HEK293 (cell line): ENCODE measurements around the gene FBXO42.

Source experiments
- CTCF ChIA-PET: fragments of 350-600 bp; formaldehyde crosslinking; extraction: SDS; loops from one replicate; lab custom pipeline; 2021; ENCODE audit warnings: antibody characterized with exemption; lab: Yijun Ruan, JAX
- POLR2A ChIA-PET: fragments of 300-600 bp; formaldehyde crosslinking; extraction: SDS; loops from one replicate; lab custom pipeline; 2020; ENCODE audit warnings: antibody characterized with exemption, inconsistent platforms; lab: Yijun Ruan, JAX
- H3K27ac ChIP-seq: fragments of 200-500 bp; sonication (Bioruptor generic); 2 replicates; pipeline ENCODE4 v1.5.1; 2014; ENCODE audit warnings: low read depth, low read length, control low read depth, inconsistent platforms; ENCODE audit errors: extremely low read depth
- H3K36me3 ChIP-seq, 2 experiments: fragments of 200-500 bp in 1 of 2; sonication (Bioruptor generic) in 1 of 2; 1 replicate in 1 of 2; 2 replicates in 1 of 2; pipeline ENCODE4 v1.5.1; 2014 to 2017; ENCODE audit warnings: inconsistent platforms in 2 of 2, low read length in 2 of 2; ENCODE audit not compliant: control insufficient read depth in 2 of 2, insufficient read depth in 1 of 2
- H3K4me1 ChIP-seq: fragments of 200-500 bp; sonication (Bioruptor generic); 2 replicates; pipeline ENCODE4 v1.5.1; 2014; ENCODE audit warnings: mild to moderate bottlenecking, low read length, inconsistent platforms; ENCODE audit not compliant: control insufficient read depth, insufficient read depth
- H3K4me3 ChIP-seq: 2 replicates; pipeline ENCODE4 v1.5.1; 2011; ENCODE audit warnings: low read depth, mild to moderate bottlenecking, control low read depth, low read length, moderate library complexity
- H3K9me3 ChIP-seq: fragments of 200-500 bp; sonication (Bioruptor generic); 2 replicates; pipeline ENCODE4 v1.5.1; 2014; ENCODE audit warnings: low read depth, low read length, inconsistent platforms; ENCODE audit not compliant: control insufficient read depth, insufficient read depth
- GLIS1 ChIP-seq: fragments of 450-650 bp; formaldehyde crosslinking; IDR thresholded peaks from 2 replicates; pipeline ENCODE4 v1.5.1; 2016; ENCODE audit warnings: missing biosample characterization, missing genetic modification characterization
- KLF10 ChIP-seq: fragments of 450-650 bp; IDR thresholded peaks from 2 replicates; pipeline ENCODE4 v1.5.1; 2018; ENCODE audit warnings: missing biosample characterization, mild to moderate bottlenecking, missing genetic modification characterization
- MYNN ChIP-seq: fragments of 450-650 bp; formaldehyde crosslinking; IDR thresholded peaks from 2 replicates; pipeline ENCODE4 v1.5.1; 2016; ENCODE audit warnings: missing biosample characterization, missing genetic modification characterization, borderline replicate concordance
- OSR2 ChIP-seq: fragments of 450-650 bp; formaldehyde crosslinking; IDR thresholded peaks from 2 replicates; pipeline ENCODE4 v1.5.1; 2016; ENCODE audit warnings: missing biosample characterization, missing genetic modification characterization
- SP7 ChIP-seq: fragments of 450-650 bp; formaldehyde crosslinking; IDR thresholded peaks from 2 replicates; pipeline ENCODE4 v1.5.1; 2016; ENCODE audit warnings: missing biosample characterization, missing genetic modification characterization
- ZBTB7A ChIP-seq: fragments of 450-650 bp; formaldehyde crosslinking; IDR thresholded peaks from 2 replicates; pipeline ENCODE4 v1.5.1; 2016; ENCODE audit warnings: low read depth, missing biosample characterization, missing genetic modification characterization
- ZEB2 ChIP-seq: fragments of 450-650 bp; formaldehyde crosslinking; IDR thresholded peaks from 2 replicates; pipeline ENCODE4 v1.5.1; 2016; ENCODE audit warnings: missing biosample characterization, missing genetic modification characterization
- ZNF202 ChIP-seq: fragments of 450-650 bp; formaldehyde crosslinking; IDR thresholded peaks from 2 replicates; pipeline ENCODE4 v1.5.1; 2016; ENCODE audit warnings: missing biosample characterization, missing genetic modification characterization, borderline replicate concordance
- ZNF341 ChIP-seq: fragments of 450-650 bp; formaldehyde crosslinking; IDR thresholded peaks from 2 replicates; pipeline ENCODE4; 2016; ENCODE audit warnings: low read depth, missing biosample characterization, missing genetic modification characterization
- ZNF501 ChIP-seq: fragments of 450-650 bp; formaldehyde crosslinking; IDR thresholded peaks from 2 replicates; pipeline ENCODE4 v1.5.1; 2016; ENCODE audit warnings: missing biosample characterization, missing genetic modification characterization
- ZNF510 ChIP-seq: fragments of 450-650 bp; formaldehyde crosslinking; IDR thresholded peaks from 2 replicates; pipeline ENCODE4 v1.5.1; 2018; ENCODE audit warnings: mild to moderate bottlenecking, missing genetic modification characterization, missing biosample characterization; ENCODE audit not compliant: insufficient replicate concordance
- ZNF561 ChIP-seq: fragments of 450-650 bp; IDR thresholded peaks from 2 replicates; pipeline ENCODE4 v1.5.1; 2018; ENCODE audit warnings: missing biosample characterization, missing genetic modification characterization, borderline replicate concordance
- ZNF629 ChIP-seq: fragments of 450-650 bp; formaldehyde crosslinking; IDR thresholded peaks from 2 replicates; pipeline ENCODE4 v1.5.1; 2017; ENCODE audit warnings: missing biosample characterization, missing genetic modification characterization
- ZNF670 ChIP-seq: fragments of 450-650 bp; formaldehyde crosslinking; IDR thresholded peaks from 2 replicates; pipeline ENCODE4 v1.5.1; 2016; ENCODE audit warnings: missing biosample characterization, missing genetic modification characterization, low read depth
- ZNF677 ChIP-seq: fragments of 450-650 bp; IDR thresholded peaks from 2 replicates; pipeline ENCODE4 v1.5.0; 2018; ENCODE audit warnings: missing biosample characterization, mild to moderate bottlenecking, missing genetic modification characterization, moderate library complexity
- ZSCAN18 ChIP-seq: fragments of 450-650 bp; formaldehyde crosslinking; IDR thresholded peaks from 2 replicates; pipeline ENCODE4 v1.5.1; 2016; ENCODE audit warnings: missing biosample characterization, missing genetic modification characterization
- ZXDB ChIP-seq: fragments of 450-650 bp; formaldehyde crosslinking; IDR thresholded peaks from 2 replicates; pipeline ENCODE4 v1.5.1; 2016; ENCODE audit warnings: missing biosample characterization, missing genetic modification characterization
- TF ChIP-seq, protein P1 (sequence below): fragments of 450-650 bp; formaldehyde crosslinking; IDR thresholded peaks from 2 replicates; pipeline ENCODE4 v1.5.1; 2016; ENCODE audit warnings: missing biosample characterization, missing genetic modification characterization
- TF ChIP-seq, protein P2 (sequence below): fragments of 450-650 bp; formaldehyde crosslinking; IDR thresholded peaks from 2 replicates; pipeline ENCODE4 v1.5.1; 2017; ENCODE audit warnings: missing biosample characterization, missing genetic modification characterization
- TF ChIP-seq, protein P3 (sequence below): fragments of 450-650 bp; formaldehyde crosslinking; IDR thresholded peaks from 2 replicates; pipeline ENCODE4 v1.5.1; 2016; ENCODE audit warnings: missing biosample characterization, missing genetic modification characterization
- TF ChIP-seq, protein P4 (sequence below): fragments of 450-650 bp; formaldehyde crosslinking; IDR thresholded peaks from 2 replicates; pipeline ENCODE4 v1.5.1; 2016; ENCODE audit warnings: missing biosample characterization, missing genetic modification characterization

The FBXO42 gene

DNA sequence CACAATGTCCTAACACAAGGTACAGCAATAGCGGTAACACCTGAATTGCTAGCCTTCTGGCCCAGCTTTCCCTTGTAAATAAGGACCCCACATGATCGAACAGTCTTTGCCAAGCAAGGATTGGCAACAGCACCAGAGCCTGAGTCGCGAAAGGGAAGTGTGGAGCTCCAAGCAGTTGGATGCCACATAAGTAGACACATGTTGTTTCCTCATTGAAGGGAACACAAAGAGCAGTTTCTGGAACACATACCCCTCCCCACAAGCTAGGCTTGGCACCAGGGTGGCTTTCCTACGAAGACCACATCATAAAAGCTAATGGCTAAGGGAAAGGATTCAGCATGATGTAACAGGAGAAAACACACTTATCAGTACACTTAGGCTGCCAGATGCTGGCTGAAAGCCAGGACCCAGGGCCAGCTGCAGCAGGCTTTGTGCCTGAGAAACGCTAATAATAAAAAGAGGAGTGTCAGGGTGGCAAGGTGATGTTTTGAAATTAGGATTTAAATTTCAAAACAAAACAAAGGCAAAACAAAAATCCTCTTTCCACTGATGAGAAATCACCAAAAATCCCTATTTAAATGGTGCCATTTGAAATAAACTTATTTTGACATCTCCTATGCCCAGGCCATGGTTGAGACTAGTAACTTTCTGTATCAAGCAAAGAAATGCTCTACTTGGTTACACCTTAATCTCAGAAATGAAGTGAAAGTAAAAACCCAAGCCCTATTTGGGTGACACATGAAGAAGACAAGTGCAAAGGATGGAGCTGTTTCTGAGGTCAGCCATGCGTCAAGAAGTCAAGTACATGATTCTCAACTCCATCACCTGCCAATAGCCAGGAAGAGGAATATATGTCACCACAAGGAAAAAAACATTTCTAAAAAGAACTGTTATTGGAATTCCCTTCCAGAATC lies 103.4 kb downstream of the FBXO42 start (continued):
- TF ChIP-seq ZNF202 (tag by site-specific recombination) (no peak), ZEB2 (peak; percentile 92), ZNF561 (peak; percentile 91), ZNF677 (tag by site-specific recombination) (no peak), ZNF341 (peak; percentile 73), OSR2 (tag by site-specific recombination) (peak; percentile 75; the same call in 1 of the 2 replicates), ZXDB (tag by site-specific recombination) (peak; percentile 68), ZNF501 (tag by site-specific recombination) (0 out of 2 replicates have a peak, but pooled peaks have one; percentile 20), SP7 (tag by site-specific recombination) (peak; percentile 72), KLF10 (tag by site-specific recombination) (peak; percentile 78), GLIS1 (tag by site-specific recombination) (peak; percentile 39; the same call in 1 of the 2 replicates), ZBTB7A (tag by site-specific recombination) (no peak), ZSCAN18 (tag by site-specific recombination) (no peak)
- TF ChIP-seq, protein P1, sequence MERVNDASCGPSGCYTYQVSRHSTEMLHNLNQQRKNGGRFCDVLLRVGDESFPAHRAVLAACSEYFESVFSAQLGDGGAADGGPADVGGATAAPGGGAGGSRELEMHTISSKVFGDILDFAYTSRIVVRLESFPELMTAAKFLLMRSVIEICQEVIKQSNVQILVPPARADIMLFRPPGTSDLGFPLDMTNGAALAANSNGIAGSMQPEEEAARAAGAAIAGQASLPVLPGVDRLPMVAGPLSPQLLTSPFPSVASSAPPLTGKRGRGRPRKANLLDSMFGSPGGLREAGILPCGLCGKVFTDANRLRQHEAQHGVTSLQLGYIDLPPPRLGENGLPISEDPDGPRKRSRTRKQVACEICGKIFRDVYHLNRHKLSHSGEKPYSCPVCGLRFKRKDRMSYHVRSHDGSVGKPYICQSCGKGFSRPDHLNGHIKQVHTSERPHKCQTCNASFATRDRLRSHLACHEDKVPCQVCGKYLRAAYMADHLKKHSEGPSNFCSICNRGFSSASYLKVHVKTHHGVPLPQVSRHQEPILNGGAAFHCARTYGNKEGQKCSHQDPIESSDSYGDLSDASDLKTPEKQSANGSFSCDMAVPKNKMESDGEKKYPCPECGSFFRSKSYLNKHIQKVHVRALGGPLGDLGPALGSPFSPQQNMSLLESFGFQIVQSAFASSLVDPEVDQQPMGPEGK, result peak; percentile 71
- TF ChIP-seq, protein P2, sequence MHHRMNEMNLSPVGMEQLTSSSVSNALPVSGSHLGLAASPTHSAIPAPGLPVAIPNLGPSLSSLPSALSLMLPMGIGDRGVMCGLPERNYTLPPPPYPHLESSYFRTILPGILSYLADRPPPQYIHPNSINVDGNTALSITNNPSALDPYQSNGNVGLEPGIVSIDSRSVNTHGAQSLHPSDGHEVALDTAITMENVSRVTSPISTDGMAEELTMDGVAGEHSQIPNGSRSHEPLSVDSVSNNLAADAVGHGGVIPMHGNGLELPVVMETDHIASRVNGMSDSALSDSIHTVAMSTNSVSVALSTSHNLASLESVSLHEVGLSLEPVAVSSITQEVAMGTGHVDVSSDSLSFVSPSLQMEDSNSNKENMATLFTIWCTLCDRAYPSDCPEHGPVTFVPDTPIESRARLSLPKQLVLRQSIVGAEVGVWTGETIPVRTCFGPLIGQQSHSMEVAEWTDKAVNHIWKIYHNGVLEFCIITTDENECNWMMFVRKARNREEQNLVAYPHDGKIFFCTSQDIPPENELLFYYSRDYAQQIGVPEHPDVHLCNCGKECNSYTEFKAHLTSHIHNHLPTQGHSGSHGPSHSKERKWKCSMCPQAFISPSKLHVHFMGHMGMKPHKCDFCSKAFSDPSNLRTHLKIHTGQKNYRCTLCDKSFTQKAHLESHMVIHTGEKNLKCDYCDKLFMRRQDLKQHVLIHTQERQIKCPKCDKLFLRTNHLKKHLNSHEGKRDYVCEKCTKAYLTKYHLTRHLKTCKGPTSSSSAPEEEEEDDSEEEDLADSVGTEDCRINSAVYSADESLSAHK (tag by site-specific recombination), result peak; percentile 95

GRCh38 chr1:16248007-16248436 lies 104.3 kb downstream of the FBXO42 start:
- CTCF ChIA-PET, result interaction anchor here (0.6 to 3.0 kb wide), 13 partner anchors 10 to 175 kb away, joined by 3 to 14 read pairs (median 4); partner anchors contain the start of genes FAM131C and FBXO42
- peak overlapping the region; percentile 55; the same call in 1 of the 2 replicates for H3K27ac ChIP-seq
- POLR2A ChIA-PET, result interaction anchor here (1.5 to 1.7 kb wide), 2 partner anchors 11 to 104 kb away, joined by 6 to 9 read pairs; partner anchors contain the start of genes CPLANE2 and FBXO42

More at GRCh38 chr1:16248007-16248436, 104.3 kb downstream of the FBXO42 start:
- TF ChIP-seq ZNF629, result no peak
- TF ChIP-seq ZNF510 (tag by site-specific recombination), result no peak
- no peak for TF ChIP-seq MYNN (tag by site-specific recombination)
- TF ChIP-seq, protein P3, sequence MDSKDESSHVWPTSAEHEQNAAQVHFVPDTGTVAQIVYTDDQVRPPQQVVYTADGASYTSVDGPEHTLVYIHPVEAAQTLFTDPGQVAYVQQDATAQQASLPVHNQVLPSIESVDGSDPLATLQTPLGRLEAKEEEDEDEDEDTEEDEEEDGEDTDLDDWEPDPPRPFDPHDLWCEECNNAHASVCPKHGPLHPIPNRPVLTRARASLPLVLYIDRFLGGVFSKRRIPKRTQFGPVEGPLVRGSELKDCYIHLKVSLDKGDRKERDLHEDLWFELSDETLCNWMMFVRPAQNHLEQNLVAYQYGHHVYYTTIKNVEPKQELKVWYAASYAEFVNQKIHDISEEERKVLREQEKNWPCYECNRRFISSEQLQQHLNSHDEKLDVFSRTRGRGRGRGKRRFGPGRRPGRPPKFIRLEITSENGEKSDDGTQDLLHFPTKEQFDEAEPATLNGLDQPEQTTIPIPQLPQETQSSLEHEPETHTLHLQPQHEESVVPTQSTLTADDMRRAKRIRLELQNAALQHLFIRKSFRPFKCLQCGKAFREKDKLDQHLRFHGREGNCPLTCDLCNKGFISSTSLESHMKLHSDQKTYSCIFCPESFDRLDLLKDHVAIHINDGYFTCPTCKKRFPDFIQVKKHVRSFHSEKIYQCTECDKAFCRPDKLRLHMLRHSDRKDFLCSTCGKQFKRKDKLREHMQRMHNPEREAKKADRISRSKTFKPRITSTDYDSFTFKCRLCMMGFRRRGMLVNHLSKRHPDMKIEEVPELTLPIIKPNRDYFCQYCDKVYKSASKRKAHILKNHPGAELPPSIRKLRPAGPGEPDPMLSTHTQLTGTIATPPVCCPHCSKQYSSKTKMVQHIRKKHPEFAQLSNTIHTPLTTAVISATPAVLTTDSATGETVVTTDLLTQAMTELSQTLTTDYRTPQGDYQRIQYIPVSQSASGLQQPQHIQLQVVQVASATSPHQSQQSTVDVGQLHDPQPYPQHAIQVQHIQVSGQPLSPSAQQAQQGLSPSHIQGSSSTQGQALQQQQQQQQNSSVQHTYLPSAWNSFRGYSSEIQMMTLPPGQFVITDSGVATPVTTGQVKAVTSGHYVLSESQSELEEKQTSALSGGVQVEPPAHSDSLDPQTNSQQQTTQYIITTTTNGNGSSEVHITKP (tag by site-specific recombination), result peak; percentile 73
- TF ChIP-seq, protein P4, sequence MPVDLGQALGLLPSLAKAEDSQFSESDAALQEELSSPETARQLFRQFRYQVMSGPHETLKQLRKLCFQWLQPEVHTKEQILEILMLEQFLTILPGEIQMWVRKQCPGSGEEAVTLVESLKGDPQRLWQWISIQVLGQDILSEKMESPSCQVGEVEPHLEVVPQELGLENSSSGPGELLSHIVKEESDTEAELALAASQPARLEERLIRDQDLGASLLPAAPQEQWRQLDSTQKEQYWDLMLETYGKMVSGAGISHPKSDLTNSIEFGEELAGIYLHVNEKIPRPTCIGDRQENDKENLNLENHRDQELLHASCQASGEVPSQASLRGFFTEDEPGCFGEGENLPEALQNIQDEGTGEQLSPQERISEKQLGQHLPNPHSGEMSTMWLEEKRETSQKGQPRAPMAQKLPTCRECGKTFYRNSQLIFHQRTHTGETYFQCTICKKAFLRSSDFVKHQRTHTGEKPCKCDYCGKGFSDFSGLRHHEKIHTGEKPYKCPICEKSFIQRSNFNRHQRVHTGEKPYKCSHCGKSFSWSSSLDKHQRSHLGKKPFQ (tag by site-specific recombination), result no peak
- TF ChIP-seq ZNF670, result no peak
- TF ChIP-seq, all 188 proteins: peak for 1
- Histone ChIP-seq H3K9me3 (no peaks in the 10 kb centered on the region), H3K36me3 (peaks cover 0 to 39% of the 10 kb centered on the region in 2 experiments; a peak in 1 of 3 replicates), H3K4me1 (peaks cover 17% of the 10 kb centered on the region), H3K4me3 (no peak overlapping the region)
